Measurements from ENCODE around the gene CTSL. TPM values are rescaled to one million over a fixed set of nuclear protein-coding genes. Genes with fewer than 3 reads are reported as not detected.

The CTSL gene
- total RNA-seq, 1 experiment from 2014 or later: 500 TPM

- no peak for DNase-seq (ENCODE audit: low read depth)
Observed at GRCh38 chr9:87699835-87700234, 26.1 kb upstream of the CTSL start.

GRCh38 chr9:87701491-87701890 lies 24.4 kb upstream of the CTSL start:
- DNase-seq (ENCODE audit: low read depth): no peak

DNA sequence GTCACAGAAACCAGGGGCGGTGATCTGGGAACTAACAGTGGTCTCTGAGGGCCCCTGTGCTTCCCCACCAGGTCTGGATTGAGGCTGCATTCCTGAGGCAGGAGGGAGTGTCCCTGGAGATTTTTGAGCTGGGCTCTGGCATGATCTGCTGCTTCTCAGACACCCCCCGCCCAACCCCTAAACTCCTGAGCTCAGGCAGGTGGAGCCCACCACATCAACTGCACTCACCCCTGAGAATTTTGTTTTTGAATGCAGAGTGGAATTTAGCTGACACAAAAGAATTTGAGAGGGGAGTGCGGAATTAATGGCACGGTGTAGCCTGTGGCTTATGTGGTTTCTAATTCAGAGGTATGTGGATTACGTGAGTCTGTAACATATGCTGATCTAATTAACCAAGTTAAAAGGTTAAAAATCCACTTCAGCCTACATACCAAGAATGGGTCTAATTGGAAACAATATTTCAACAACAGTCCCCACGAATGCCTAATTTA lies 23.9 kb upstream of the CTSL start:
- DNase-seq (ENCODE audit: low read depth): no peak

DNA sequence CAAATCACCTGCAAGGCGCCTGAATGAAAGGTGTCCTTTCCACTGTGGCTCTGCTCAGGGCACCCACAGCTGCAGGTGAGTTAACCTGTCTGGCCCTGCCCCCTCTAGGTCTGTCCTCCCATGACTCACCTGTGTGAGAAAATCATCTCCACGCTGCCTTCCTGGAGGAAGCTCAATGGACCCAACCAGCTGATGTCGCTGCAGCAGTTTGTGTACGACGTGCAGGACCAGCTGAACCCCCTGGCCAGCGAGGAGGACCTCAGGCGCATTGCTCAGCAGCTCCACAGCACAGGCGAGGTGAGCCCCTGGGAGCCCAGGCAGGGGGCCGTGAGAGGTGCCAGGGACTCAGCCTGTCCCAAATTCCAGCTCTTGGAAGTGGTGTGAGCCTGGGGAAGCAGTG lies 23.0 kb upstream of the CTSL start:
- DNase-seq (ENCODE audit: low read depth): no peak

DNA sequence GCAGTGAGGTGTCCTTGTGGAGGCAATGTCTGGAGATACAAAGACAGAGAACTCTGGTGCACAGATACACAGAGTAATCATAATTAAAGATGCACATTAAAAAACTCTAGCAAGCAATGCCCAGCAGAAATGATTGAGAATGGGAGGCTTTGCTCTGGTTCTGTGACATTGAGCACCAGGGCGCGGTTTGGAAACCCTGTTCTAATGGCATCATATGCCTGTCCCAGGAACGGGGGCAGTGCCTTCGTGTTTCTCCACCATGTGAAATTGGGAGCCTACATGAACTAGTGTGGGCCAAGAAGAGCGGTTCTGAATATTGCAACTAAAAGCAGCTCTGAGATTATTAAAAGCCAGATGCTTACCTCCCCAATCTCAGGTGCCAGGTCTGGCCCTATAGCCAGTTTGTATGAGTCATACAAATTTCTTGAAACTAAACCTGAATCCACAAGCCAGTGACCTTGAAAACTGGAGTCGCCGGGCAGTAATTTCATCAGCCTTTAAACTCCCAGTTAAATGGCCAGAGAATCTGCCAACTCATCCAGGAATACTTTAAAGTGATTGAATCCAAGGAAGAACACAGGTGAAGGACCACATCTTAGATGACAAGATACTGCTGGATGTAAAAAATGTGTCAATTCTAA lies 22.2 kb upstream of the CTSL start:
- no peak for DNase-seq (ENCODE audit: low read depth)

DNA sequence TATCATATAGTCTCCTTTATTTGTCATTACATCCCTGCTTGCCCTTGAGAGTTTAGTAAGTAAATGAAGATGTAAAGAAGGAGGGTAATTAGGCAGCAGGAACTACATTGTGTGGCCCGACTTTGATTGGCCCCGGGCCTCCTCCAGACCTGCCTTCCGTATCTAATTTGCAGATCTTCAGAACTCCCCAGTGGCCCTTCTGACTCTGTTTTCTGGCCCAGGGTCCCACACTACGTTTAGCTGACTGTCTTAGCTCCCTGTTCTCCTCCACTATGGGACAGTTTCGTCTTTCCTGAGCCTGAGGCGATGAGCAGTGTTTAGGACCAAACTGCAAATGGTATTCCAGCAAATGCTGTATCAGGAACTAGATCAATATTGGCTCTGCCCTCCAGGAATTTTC lies 21.6 kb upstream of the CTSL start:
- no peak for DNase-seq (ENCODE audit: low read depth)

- no peak for DNase-seq (ENCODE audit: low read depth)
Observed at GRCh38 chr9:87706066-87706739, 19.7 kb upstream of the CTSL start.

GRCh38 chr9:87707805-87708506 lies 18.0 kb upstream of the CTSL start:
- peak; percentile 16 for DNase-seq (ENCODE audit: low read depth)

GRCh38 chr9:87708546-87708945 lies 17.4 kb upstream of the CTSL start:
- DNase-seq (ENCODE audit: low read depth): no peak

DNA sequence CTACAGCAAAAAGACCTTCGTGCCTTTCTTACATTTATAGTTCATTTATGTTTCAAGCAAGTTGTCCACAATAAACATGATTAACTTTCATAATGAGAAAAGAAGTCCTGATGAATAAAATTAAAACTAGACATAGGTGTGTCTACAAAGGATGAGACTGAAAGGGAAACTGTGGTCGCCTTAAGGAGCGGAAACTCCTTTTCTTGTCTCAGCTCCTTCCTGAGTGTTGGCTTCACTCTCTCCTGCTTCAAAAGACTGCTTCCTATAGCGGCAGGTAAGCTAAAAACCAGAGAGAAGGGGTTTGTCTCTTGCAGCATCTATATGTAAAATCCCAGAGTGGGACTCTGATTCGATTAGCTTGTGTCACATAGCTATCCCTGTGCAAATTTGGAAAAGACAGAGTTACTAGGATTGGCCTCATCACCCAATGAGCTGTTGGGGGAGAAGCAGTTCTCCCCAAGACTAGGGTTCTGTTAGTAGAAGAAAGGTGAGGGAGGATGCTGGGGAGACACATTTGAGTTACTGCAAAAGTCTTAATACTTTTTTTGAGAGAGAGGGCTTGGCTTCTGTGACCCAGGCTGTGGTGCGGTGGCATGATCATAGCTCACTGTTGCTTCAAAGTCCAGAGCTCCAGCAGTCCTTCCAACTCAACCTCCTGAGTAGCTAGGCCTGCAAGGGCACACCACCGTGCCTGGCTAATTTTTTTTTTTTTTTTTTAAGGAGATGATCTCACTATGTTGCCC lies 16.8 kb upstream of the CTSL start:
- no peak for DNase-seq (ENCODE audit: low read depth)

DNA sequence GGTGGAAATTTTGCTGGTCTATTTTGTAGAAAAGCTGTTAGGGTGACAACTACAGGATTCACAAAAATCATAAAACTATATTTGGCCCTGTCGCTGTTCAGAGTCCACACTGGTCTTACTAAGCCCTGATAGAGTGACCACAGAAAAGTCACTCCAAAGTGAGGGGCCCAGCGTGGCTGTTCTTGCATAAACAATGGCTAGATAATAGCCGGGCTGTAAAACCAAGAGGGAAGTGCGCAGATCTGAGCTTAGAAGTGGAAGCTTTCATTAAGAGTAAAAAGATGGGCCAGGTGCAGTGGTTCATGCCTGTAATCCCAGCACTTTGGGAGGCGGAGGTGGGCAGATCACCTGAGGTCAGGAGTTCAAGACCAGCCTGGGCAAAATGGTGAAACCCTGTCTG lies 15.5 kb upstream of the CTSL start:
- DNase-seq (ENCODE audit: low read depth): no peak

DNA sequence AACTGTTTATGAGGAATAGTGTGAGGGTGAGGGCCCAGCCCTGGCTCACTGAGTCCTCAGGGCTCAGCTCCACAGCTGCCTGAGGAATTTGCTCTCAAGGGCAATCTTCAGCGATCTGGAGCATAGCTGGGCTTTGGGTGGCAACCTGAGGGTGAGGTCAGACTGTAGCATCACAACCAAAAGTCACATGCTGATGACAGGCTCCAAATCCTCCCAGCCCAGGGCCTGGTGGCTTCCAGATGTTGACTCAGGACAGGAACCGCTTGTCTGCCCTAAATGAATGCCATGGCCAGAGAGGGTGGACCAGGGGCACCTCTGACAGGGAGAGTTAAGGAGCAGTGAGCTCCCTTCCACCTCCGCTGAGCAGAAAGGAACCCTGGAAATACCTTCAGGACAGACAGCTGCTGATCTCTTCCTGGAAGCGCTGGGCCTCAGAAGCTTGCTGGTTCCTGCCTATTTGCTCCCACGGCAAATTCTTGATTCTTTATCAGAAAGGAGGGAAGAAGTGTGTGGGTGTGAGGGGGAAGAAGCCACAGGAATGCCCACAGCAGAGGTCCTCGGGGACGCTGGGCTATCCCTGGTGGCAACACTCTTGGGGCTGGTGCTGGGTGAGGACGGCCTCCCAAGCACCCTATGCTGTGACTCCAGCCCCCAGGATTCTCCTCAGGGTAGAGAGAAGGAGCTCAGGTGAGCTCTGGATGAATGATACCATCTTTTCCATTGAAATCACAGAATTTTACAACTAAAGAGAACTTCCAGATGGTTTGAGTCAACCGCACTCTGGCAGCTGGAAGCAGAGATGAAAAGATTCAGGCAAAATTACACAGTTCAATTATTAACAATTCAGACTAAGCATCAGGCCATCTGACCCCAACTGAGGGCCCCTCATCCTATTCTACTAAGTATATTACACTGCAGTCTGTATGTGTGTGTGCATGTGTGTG lies 13.8 kb upstream of the CTSL start:
- peak; percentile 94 for DNase-seq (ENCODE audit: low read depth)

DNA sequence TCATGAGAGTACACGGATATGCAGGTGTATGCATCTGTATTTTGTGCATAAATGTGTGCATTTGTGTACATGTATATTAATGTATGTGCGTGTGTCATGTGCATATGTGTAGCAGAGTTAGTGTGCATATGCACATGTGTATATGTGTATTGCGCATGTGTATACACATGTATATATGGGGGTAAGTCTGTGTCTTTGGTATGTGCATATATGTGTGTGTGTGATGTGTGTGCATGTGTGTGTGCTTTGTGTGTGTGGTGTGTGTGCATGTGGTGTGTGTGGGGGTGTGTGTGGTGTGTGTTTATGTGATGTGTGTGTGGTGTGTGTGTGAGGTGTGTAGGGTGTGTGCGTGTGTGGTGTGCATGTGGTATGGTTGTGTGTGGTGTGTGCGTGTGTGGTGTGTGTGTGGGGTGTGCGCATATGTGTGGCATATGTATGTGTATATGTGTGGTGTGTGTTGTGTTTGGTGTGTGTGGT lies 13.1 kb upstream of the CTSL start:
- DNase-seq (ENCODE audit: low read depth): no peak

GRCh38 chr9:87713278-87713987 lies 12.5 kb upstream of the CTSL start:
- DNase-seq (ENCODE audit: low read depth): peak; percentile 100

DNA sequence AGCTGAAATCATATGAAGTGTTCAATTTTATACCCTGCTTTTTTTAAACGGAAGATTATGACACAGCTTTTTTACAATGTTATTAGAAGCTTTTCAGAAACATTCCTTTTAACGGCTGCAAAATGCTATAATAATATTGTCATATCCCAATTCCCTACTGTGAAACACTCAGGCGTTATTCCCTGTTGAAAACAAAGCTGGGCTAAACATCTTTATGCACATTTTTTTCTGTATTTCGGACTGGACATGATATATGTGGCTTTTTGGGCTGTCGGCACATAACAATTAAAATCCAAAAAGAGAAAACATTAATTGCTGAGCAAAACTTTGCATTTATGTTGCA lies 12.0 kb upstream of the CTSL start:
- DNase-seq (ENCODE audit: low read depth): no peak

DNA sequence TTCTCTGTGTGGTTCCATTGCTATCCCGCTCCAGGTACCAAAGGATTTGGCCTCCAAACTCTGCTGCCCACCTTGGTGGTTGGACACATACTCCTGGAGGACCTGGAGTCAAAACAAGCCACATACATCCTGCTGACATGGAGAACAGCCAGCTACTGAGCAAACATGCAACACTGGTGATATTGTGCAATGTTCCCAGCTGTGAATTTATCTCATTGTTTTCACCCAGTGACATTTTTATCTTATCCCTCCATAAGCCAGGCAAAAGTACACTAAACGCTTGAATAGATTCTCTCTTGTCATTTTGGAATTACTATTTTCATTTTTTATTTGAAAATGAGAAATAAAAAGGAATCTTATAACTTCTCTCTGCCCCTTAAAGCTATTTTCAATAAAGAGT lies 11.1 kb upstream of the CTSL start:
- peak; percentile 93 for DNase-seq (ENCODE audit: low read depth)

DNA sequence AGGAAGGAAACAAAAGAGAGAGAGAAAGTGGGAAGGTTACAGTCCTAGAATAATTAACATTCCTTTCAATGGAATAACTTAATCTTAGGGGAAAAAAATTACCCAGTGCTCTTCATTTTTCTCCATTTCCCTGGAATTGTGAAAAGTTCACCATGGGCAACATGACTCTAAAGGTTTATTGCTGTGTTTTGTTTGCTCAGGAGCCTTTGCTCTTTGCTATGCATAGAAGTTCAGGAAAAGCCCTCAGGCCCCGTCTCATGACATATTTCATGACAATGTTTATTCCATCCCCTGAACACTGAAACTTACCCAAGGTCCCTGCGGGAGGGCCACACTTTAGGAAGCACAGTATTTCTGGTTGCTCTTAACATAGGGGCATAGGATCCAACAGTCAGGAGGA lies 9.8 kb upstream of the CTSL start:
- no peak for DNase-seq (ENCODE audit: low read depth)

GRCh38 chr9:87717456-87717855 lies 8.5 kb upstream of the CTSL start:
- DNase-seq (ENCODE audit: low read depth): no peak

DNA sequence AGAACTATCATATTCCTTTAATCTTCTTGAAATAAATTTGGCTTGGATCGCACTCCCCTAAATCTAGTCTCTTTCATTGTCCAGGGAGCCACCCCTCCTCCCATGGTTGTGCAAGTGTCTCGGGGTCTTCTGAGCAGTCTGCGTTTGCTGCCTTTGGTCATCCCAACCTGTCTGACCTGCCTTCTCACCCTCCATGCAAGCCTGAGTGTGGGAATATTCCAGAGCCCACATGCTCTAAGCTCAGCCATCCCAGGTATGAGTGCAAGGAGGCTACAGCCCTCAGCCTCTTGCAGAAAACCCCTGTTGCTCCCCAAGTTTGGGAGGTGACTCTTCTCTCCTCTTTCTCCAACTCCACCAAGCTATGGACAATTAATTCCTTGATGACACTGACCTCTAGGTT lies 7.7 kb upstream of the CTSL start:
- DNase-seq (ENCODE audit: low read depth): no peak
